ENCODE measurements around the gene LNPK.

LNPK gene

GRCh38 chr2:176035013-176035691 is 33.1 kb upstream of the LNPK start:
- Histone ChIP-seq H3K9me2 (replicated peaks; ENCODE audit: insufficient read depth, low read length) (no peaks in the 10 kb centered on the region), H3K4me3 (ENCODE audit: low read length) (no peak overlapping the region), H4K20me1 (ENCODE audit: insufficient read depth, low read length) (no peaks in the 10 kb centered on the region), H3K79me2 (ENCODE audit: low read length) (no peaks in the 10 kb centered on the region), H3K9me3 (replicated peaks; ENCODE audit: insufficient read depth, low read length) (no peaks in the 10 kb centered on the region), H2AFZ (ENCODE audit: low read length) (no peak overlapping the region), H3K36me3 (replicated peaks; ENCODE audit: insufficient read depth, low read length) (no peaks in the 10 kb centered on the region), H3K27me3 (replicated peaks; ENCODE audit: insufficient read depth, low read length) (no peaks in the 10 kb centered on the region), H3K4me1 (ENCODE audit: low read length) (no peaks in the 10 kb centered on the region), H3F3A (ENCODE audit: insufficient read depth, low read length) (no peaks in the 10 kb centered on the region), H3K27ac (ENCODE audit: low read length) (no peak overlapping the region), H3K9ac (ENCODE audit: low read length) (no peak overlapping the region), H3K4me2 (ENCODE audit: low read depth, low read length) (no peak overlapping the region)
- TF ChIP-seq EZH2phosphoT487 (IDR thresholded peaks at IDR 0.05; ENCODE audit: low read length) (no peak), EZH2 (optimal IDR thresholded peaks at IDR 0.05; ENCODE audit: low read depth, low read length) (no peak), CTCF (IDR thresholded peaks at IDR 0.05; ENCODE audit: low read length) (no peak)
- no peak for DNase-seq

GRCh38 chr2:176027806-176028205 is 25.7 kb upstream of the LNPK start:
- no peak overlapping the region for H2AFZ ChIP-seq (ENCODE audit: low read length)
- H3K4me2 ChIP-seq (ENCODE audit: low read depth, low read length), result no peak overlapping the region
- H3K36me3 ChIP-seq (replicated peaks; ENCODE audit: insufficient read depth, low read length), result no peaks in the 10 kb centered on the region
- H3K27ac ChIP-seq (ENCODE audit: low read length), result no peak overlapping the region
- TF ChIP-seq EZH2phosphoT487 (IDR thresholded peaks at IDR 0.05; ENCODE audit: low read length) (no peak), CTCF (IDR thresholded peaks at IDR 0.05; ENCODE audit: low read length) (no peak), EZH2 (optimal IDR thresholded peaks at IDR 0.05; ENCODE audit: low read depth, low read length) (no peak)
- no peak overlapping the region for H3K4me3 ChIP-seq (ENCODE audit: low read length)
- no peaks in the 10 kb centered on the region for H4K20me1 ChIP-seq (ENCODE audit: insufficient read depth, low read length)
- no peaks in the 10 kb centered on the region for H3F3A ChIP-seq (ENCODE audit: insufficient read depth, low read length)
- H3K9ac ChIP-seq (ENCODE audit: low read length), result no peak overlapping the region
- no peaks in the 10 kb centered on the region for H3K27me3 ChIP-seq (replicated peaks; ENCODE audit: insufficient read depth, low read length)
- DNase-seq, result no peak
- H3K79me2 ChIP-seq (ENCODE audit: low read length), result no peaks in the 10 kb centered on the region
- no peaks in the 10 kb centered on the region for H3K9me3 ChIP-seq (replicated peaks; ENCODE audit: insufficient read depth, low read length)
- H3K4me1 ChIP-seq (ENCODE audit: low read length), result no peaks in the 10 kb centered on the region
- H3K9me2 ChIP-seq (replicated peaks; ENCODE audit: insufficient read depth, low read length), result no peaks in the 10 kb centered on the region

DNA sequence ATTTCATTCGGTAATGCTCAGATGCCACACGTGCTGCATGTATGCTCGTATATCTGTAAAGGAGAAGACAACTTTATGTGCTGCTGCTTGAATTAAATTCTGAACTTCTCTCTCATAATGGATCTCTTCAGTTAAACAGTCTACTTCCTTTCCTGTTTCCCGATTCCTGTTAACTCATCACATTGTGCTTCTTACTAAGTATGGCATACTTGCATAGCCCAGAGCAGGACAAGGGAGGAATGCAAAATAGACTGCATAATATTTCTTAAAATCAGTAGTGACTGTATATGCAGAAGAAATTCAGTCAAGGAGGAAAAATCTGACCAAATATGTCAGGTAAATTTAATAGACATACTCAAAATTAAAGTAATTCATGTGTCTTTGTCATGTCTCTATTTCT is 23.9 kb upstream of the LNPK start:
- H3K9ac ChIP-seq (ENCODE audit: low read length), result no peak overlapping the region

More for the DNA sequence above, 23.9 kb upstream of the LNPK start:
- DNase-seq, result no peak
- H3K9me2 ChIP-seq (replicated peaks; ENCODE audit: insufficient read depth, low read length), result no peaks in the 10 kb centered on the region
- no peaks in the 10 kb centered on the region for H4K20me1 ChIP-seq (ENCODE audit: insufficient read depth, low read length)
- H3K79me2 ChIP-seq (ENCODE audit: low read length), result no peaks in the 10 kb centered on the region
- H3K27ac ChIP-seq (ENCODE audit: low read length), result no peak overlapping the region
- no peaks in the 10 kb centered on the region for H3K27me3 ChIP-seq (replicated peaks; ENCODE audit: insufficient read depth, low read length)
- H3K4me2 ChIP-seq (ENCODE audit: low read depth, low read length), result no peak overlapping the region
- H3K36me3 ChIP-seq (replicated peaks; ENCODE audit: insufficient read depth, low read length), result no peaks in the 10 kb centered on the region
- no peaks in the 10 kb centered on the region for H3F3A ChIP-seq (ENCODE audit: insufficient read depth, low read length)
- H2AFZ ChIP-seq (ENCODE audit: low read length), result no peak overlapping the region
- no peak for TF ChIP-seq EZH2 (optimal IDR thresholded peaks at IDR 0.05; ENCODE audit: low read depth, low read length)
- no peak for TF ChIP-seq CTCF (IDR thresholded peaks at IDR 0.05; ENCODE audit: low read length)
- no peak for TF ChIP-seq EZH2phosphoT487 (IDR thresholded peaks at IDR 0.05; ENCODE audit: low read length)
- no peaks in the 10 kb centered on the region for H3K4me1 ChIP-seq (ENCODE audit: low read length)
- no peaks in the 10 kb centered on the region for H3K9me3 ChIP-seq (replicated peaks; ENCODE audit: insufficient read depth, low read length)
- no peak overlapping the region for H3K4me3 ChIP-seq (ENCODE audit: low read length)
